Activated CD8-positive, alpha-beta memory T cell treated with anti-CD3 and anti-CD28 coated beads for 4 hours (primary cell): ENCODE measurements around the gene GPD1L.
"Not testable (repeated sequence)": the region's sequence is repeated elsewhere in the genome, so short reads cannot be mapped to it uniquely, and the experiment has no call there.

Experiments used
- DNase-seq, 2 donors: peaks; one replicate each; pipeline ENCODE4 v3.0.0-alpha.2; 2020; ENCODE audit warnings: low read depth in 2 of 2

Gene GPD1L

DNA sequence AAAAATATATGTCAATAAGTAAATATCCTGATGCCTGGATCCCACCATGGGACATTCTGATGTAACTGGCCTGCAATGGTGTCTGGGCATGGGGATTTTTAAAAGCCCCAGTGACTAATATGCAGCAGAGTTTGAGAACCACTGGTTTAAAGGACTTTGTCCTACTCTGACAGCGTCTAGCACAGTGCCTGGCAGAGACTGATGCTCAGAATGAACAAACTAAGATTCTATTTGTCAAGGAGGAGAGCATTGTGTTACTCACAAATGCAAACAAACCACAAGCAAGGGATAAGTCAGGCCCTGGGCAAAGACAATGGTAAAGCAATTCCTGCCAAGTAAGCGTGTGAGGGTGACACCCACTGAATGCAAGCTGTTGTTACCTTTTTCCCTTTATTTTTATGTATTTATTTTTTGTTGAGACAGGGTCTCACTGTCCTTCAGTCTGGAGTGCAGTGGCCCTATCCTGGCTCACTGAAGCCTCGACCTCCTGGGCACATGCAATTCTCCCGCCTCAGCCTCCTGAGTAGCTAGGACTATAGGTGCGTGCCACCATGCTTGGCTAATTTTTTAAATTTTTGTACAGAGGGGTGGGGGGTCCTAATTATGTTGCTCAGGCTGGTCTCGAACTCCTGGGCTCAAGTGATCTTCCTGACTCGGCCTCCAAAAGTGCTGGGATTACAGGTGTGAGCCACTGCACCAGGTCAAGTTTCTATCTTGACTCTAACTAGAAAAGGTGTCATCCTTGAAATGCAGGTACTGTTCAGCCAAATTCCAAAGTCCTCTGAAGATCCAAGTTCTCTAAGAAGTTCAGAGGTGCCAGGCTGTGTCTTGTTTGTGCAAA, 909 bp upstream of the GPD1L start:
- DNase-seq, result no peak

GRCh38 chr3:32106929-32107362, 526 bp downstream of the GPD1L start:
- no peak for DNase-seq

- not testable (repeated sequence) for DNase-seq
These were observed 1.8 kb downstream of the GPD1L start for GRCh38 chr3:32108224-32108623.

GRCh38 chr3:32109256-32109655, 2.8 kb downstream of the GPD1L start:
- DNase-seq, result no peak

DNA sequence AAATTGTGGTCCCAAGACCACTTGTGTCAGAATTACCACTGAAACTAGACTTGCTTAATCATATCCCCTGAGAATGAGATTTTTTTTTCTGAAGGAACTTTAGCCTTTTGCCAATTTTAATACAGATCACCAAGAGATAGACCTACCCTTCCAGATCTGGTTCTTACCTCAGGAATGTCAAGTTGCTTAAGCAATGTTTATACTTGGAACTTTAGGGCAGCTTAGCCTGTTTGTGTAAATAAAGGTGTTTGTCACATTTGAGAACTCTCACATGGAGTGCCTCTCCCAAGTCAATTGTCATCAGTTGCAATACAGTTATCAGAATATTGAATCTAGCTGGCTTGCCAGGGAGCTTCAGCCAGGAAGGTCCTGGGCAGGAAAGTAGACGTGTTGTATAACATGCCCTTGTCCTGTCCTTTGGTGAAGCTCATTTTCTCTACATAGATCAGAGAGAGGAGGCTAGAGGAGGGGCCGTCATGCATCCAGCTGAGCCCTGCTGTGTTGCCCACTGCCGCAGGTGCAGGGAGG, 3.9 kb downstream of the GPD1L start:
- DNase-seq, result no peak

GRCh38 chr3:32111560-32111959, 5.1 kb downstream of the GPD1L start:
- no peak for DNase-seq

- no peak for DNase-seq
These were observed 7.1 kb downstream of the GPD1L start for GRCh38 chr3:32113566-32113965.

GRCh38 chr3:32113981-32114545, 7.6 kb downstream of the GPD1L start:
- DNase-seq, result no peak

- DNase-seq, result peak; percentile 16 to 27
These were observed 8.3 kb downstream of the GPD1L start for GRCh38 chr3:32114546-32115386.

DNA sequence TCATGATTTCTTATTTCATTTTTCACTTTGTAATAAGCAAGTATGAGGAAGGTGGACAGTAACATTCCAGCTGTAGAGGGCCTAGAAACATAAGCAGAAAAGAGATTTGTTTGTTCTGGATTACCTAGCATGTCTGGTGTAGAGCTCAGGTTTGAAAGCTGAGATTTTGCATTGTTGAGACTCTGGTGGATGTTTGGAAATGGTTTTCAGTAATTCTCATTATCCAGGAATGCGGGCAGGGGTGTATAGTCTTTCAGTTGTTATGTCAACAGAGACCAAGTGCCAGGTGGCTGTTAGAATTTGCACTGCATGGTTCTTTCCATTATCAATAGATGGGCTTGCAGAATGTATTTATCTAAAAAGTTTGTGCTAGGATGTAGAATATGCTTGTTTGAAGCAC, 10.9 kb downstream of the GPD1L start:
- DNase-seq, result no peak

- no peak for DNase-seq
These were observed 11.8 kb downstream of the GPD1L start for GRCh38 chr3:32118215-32118614.

DNA sequence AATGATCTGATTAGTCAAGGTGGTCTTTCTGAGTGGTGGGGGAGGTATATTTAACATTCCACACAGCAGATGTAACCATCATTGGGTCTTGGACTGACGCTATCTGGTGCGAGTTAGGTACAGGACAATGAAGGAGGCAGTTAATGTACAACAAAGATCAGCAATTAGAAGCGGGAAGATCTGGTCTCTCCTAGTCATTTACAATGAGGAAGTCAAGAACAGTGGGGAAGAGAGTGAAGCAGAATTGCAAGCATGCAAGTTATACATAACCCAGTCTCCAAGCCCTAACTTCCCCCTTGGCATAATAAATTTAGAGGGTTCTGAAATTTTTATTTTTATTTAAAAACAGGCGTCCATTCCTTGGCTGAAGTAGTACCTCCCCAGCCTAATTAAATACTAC, 14.1 kb downstream of the GPD1L start:
- DNase-seq, result no peak

- no peak for DNase-seq
These were observed 14.7 kb downstream of the GPD1L start for GRCh38 chr3:32121137-32121536.

- no peak for DNase-seq
These were observed 17.2 kb downstream of the GPD1L start for GRCh38 chr3:32123620-32124019.

- DNase-seq, result no peak
These were observed 18.6 kb downstream of the GPD1L start for GRCh38 chr3:32125012-32125411.

DNA sequence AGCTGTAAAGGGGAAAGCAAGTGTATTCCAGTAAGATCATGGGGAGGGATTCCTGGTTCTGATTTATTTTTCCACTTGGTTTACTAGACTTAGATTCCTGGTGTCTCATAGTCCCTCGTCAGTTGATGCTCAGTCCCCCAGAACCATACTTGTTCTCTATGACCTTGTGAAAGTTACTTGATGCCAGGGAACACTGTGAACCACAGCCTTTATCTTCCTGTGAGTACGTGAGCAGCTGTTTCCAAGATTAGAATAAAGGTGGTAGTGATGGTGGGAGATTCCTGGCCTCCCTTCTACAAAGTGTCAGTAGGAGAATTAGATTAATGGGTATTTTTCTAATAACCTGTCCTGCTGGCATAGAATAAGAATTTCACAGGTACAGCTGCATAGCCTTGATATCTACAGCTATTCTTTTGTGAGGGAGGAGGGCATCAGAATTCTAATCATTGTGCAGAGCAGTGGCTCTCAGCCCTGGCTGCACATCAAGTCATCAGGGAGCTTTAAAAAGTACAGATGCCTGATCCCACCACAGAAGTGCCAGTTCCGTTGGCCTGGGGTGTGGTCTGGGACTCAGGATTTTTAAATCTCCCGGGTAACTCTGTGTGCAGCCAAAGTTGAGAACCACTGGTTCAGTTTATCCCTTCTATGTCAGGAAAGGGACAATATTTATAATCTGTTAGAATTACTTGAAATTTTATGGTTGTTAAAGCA, 20.0 kb downstream of the GPD1L start:
- no peak for DNase-seq

GRCh38 chr3:32127219-32127826, 20.9 kb downstream of the GPD1L start:
- no peak for DNase-seq

DNA sequence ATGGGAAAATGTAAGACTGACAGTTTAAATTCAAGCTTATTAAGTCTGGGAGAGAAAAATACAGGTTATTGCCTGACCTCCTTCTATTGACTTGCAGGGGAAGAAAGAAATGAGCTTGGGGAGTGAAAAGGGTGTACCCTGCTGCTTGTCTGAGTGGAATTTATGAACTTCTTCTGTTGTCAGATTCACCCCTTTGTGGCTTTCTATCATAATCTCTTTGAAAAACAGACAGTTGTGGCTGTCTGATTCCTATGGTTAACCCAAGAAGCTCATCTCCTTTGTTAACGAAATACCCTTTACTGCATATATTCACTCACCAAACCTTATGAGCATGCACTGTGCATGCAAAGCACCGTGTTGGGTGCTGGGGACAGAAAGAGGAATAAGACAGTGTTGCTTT, 22.5 kb downstream of the GPD1L start:
- DNase-seq, result no peak

DNA sequence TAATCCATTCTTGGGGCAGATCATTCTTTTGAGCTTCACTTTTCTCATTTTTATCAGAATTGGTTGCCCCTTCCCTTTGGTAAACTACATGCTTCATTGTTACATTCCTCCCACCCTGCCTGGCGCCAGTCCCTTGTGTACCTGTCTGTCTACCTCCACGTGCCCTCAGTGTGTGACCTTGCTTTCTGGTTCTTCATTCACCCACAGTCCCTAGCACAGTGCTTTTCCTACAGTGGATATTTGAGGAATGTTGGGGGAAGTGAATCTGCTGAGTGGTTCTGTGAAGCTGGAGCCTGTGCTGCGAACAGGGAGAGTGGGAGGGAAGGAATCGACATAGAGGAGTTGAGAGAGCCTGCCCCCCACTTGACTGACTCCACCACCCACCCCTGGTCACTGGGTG, 23.4 kb downstream of the GPD1L start:
- no peak for DNase-seq

DNA sequence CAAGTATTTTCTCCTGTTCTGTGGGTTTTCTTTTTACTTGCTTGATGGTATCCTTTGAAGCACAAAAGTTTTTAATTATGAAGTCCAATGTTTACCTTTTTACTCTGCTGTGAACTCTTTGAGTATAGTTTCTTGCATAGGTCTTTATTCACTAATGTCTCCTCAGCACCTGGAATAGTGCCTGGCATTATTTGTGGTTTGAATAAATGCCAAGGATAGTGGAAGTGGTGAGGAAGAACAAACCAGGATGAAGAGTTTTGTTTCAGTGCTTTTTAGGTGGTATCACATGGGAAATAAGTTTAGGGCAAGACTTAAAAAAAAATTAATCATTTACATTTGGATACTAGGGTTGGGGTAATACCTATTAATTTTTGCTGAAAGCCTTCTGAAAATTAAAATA, 25.7 kb downstream of the GPD1L start:
- no peak for DNase-seq

DNA sequence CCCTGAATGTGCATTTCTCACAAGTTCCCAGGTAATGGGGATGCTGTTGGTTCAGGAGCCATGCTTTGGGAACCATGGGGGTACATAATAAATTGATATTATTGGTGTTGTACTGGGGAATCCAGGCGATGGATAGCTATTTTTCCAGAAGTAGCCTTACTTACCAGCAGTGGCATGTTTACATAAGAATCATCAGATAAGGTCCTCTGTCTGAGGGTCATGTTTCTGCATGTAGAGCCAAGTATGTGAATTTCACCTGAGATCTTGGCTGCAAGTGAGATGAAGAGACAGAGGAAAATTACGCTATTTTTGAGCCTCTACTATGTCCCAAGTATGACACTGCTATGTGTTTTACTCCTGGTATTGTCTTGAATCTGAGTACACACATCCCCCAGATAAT, 26.3 kb downstream of the GPD1L start:
- no peak for DNase-seq
